ENCODE data around the gene ISM1.

The ISM1 gene

DNA sequence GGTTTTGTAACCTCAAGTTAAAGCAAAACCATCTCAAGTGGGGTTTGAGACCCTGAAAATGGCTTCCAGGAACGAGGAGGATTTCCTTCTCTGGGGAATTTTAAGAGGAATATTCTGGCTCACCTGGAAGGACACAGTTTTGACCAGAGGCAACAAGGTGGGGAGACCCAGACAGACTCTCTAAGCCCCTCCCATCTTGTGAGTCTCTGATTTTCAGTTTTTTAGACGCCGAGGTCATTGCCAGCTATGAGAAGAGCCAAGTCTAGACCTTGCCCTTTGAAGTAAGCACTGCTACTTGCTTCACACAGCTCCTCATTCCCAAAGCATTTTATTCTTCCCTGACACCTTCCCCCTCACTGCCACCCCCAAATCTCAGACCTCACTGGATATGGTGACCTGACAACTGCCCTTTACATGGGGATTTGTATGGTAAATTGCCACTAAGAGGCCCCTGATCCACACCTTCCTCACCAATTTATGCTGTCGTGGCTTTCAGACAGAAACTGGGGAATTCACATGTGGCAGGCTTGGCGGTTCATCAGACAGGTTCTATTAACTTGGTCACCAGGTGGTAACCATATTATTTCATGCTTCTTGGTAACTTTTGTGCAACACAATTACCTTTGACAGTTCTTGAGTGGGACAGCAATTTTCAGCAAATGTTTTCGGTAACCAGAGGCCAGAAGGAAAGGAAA lies 116.2 kb downstream of the ISM1 start:
- DNase-seq (ENCODE audit: extremely low spot score, insufficient read length, low read depth) (no peak), FAIRE-seq (no peak)

DNA sequence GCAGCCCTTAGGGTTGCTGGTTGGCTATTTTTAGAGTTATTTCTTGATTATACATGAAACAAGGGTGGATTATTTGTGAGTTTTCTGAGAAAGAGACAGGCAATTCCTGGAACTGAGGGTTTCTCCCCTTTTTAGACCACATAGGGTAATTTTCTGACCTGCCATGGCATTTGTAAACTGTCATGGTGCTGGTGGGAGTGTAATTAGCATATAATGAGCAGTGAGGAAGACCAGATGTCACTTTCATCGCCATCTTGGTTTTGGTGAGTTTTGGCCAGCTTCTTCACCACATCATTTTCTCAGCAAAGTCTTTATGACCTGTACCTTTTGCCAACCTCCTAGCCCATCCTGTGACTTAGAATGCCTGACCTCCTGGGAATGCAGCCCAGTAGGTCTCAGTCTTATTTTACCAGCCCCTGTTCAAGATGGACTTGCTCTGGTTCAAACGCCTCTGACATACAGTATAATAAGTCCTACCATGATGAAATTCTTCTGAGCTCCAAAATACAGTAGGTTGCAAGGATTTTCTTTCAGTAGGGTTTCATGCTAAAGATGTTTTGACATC lies 117.1 kb downstream of the ISM1 start:
- FAIRE-seq (peak; percentile 41), DNase-seq (ENCODE audit: extremely low spot score, insufficient read length, low read depth) (no peak)

DNA sequence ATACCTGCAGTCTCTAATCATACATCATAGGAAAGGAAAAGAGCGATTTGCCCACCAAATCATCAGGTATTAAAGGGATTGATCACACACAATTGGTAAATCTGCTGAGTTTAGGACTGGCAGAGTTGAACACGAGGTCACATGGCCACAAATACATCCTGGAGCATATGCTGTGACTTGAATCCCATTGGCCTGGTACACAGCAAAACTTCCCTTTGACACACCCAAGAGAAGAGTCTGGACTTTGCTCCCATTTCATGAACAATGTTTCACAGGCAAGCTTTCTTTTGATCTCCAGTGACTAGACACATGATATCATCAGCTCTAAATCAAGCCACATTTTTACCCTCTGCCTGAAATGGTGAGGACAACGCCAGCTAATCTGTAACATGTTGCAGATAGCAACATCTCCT lies 117.9 kb downstream of the ISM1 start:
- FAIRE-seq (peak; percentile 26), DNase-seq (ENCODE audit: extremely low spot score, insufficient read length, low read depth) (no peak)

DNA sequence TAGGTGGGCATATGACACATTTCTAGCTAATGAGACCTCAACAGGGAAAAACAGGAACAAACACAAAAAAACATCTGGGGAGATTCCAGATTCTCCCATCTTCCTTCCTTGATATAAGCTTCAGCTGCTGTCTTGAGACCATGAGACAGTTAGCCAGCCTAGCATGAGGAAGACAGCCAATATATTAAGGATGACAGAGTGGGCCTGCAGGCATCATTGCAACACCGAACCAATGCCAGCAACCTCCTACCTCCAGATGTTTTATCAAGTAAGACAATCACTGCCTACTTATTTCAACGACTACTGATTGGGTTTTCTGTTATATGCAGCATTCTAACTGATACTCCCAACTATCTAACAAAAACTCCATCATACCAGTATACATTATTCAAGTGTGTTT lies 119.0 kb downstream of the ISM1 start:
- FAIRE-seq (no peak), DNase-seq (ENCODE audit: extremely low spot score, insufficient read length, low read depth) (no peak)

DNA sequence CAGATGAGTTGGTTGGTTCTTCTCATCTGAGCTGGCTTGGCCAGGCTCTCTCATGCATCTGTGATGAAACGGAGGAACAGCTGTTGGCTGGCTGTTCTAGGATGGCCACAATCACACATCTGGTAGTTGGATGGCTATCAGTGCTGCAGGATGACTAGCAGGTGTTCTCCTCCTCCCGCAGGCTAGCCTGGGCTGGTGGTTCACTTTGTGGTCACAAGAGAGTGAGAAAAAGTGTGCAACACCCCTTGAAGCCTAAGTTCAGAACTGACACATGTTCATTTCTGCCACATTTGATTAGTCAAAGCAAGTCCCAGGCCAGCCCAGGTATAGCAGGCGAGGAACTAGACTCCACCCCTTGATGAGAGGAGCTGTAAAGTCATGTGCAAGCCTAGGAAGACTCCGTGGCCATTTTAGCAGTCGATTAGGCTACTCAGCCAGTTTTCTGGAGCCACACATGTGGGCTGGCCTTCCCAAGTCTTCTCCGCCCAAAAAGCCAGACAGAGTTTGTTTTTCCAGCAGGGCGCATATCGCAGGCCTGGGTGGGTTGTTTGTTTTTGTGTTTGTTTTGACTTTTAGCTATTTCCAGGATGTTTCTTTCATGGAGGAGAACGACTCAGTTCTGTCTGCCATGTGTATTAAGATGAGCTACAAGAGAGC lies 120.8 kb downstream of the ISM1 start:
- FAIRE-seq (no peak), DNase-seq (ENCODE audit: extremely low spot score, insufficient read length, low read depth) (no peak)

DNA sequence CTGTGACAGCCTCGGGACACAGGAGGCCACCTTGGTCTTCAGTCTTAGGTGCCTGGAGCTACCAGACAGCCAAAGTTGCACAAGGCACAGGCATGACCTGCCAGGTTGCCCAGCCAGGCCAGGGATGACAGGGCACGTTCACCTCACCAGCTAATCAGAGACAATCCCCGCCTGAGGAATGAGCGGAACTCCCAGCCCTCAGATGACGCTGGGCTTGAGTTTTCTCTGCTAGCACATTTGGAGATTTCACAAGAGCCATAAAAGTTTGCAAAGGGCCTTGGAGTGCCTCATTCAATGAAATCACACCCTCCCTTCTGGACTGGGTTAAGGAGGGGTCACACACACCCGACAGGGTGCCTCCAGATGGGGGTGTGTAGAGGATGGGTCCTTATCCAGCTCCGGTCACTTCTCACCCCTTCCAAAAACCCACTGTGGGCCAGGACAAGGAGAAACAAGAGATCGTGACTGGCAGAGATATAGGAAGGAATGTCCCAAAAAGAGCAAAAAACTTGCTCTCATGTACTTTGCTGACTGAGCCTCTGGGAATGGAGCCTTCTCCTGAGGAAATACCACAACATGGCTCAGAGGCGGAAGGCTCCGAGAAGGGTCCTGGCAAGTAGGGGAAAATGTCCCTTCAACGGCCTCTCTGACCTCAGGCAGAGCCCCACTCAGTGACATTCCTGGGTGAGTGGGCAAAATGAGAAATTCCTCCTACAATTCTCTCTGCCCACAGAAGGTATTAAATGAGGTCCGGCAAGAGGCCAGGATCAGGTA lies 121.6 kb downstream of the ISM1 start:
- DNase-seq (ENCODE audit: extremely low spot score, insufficient read length, low read depth) = no peak
- no peak for FAIRE-seq

DNA sequence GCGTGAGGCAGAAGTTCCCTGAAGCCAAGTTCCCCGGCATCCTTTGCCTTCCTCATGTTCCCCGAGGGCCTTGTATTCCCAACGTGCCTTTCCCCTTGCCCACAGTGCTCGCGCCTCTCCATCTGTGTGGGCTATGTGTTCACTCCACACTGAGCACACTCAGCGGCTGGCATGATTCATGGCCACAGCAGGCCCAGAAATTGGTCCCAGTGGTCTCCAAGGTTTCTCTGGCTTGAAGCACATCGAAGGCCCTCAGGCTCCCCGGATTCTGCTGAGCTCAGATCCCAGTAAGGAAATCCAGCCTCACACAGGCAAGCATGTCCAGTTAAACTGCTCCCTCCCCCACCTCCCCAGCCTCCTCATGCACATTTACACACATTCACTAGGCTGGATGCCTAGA lies 123.6 kb downstream of the ISM1 start:
- no peak for DNase-seq (ENCODE audit: extremely low spot score, insufficient read length, low read depth)
- no peak for FAIRE-seq

DNA sequence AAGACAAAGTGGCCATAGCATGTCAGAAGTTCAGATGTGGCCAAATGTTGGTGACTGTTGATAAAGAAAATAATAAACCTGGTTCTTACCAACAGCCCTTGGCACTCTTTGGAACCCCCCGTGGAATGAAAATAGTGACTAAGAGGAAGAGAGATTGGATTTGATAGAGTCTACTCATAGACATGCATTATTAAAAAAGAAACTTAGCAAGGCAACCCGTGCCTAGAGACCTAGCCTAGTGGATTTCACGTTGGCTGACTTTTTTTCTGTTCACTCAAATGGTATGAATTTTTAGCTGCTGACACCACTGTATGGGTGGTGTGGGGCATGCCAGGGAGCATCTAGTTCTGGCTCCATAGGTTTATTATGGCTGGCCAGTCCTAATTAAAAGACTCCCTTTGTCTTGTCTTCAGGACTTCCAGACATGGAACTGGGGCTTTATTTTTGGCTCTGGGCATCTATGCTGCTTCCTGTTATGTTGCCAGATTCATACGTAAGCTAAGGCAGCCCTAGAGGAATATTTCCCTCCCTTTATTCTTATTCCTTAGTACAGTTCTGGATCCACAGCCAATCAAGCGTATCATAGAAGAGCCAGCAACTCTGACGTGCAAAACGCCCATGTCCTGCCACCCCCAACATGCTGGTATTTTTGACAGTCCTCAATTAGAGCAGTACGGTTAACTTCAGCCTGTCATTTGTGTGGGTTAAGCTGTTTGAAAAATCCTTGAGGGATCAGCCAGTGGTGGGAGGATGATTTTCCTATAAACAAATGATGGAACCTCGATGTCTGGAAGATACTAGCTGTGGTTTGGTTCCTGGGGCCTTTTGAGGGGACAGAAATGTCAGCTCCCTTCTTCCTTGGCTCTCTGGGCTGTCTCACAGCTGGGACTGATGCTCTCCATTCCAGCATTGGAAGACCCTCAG lies 127.5 kb downstream of the ISM1 start:
- no peak for FAIRE-seq

DNA sequence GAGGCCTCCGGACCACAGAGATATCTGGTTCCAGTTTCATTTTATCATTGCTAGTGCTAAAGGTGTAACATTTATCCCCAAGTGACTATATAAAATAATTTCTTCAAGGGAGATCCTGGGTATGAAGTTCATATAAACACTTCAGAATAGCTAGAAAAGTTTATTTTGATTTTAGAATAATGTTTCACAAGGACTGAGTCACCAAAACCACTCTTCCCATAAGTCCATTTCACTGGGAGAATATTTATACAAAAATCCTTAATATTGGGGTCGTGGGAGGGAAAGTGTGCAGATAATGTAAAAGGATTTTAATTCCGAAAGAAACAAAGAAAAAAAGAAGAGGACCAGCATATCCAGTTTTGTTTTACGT lies 128.1 kb downstream of the ISM1 start:
- no peak for FAIRE-seq

More for the DNA sequence above, 127.5 kb downstream of the ISM1 start:
- no peak for DNase-seq (ENCODE audit: extremely low spot score, insufficient read length, low read depth)

More for the DNA sequence above, 128.1 kb downstream of the ISM1 start:
- DNase-seq (ENCODE audit: extremely low spot score, insufficient read length, low read depth) = no peak

Measured in GM18507 (cell line).